HepG2 (cell line): ENCODE results near the gene TOP2B. TPM values are rescaled to one million over a fixed set of nuclear protein-coding genes. Genes with fewer than 3 reads are reported as not detected.

Experiments
- ATAC-seq: fragments of 200-7000 bp; cut with Tn5 transposase; 3 replicates; pipeline ENCODE4 v1.9.1; 2020; ENCODE audit warnings: mild to moderate bottlenecking, moderate library complexity
- BruUV-seq: library from RNA; stranded (reverse); fragments of 400-500 nt; replicated peaks from 2 replicates; lab custom pipeline; 2021; lab: Mats Ljungman, UMichigan
- CTCF ChIA-PET: fragments of 300-600 bp; formaldehyde crosslinking; extraction: SDS; loops from one replicate; lab custom pipeline; 2021; ENCODE audit warnings: low total read pairs, inconsistent platforms, low intra/inter-chr PET ratio; lab: Yijun Ruan, JAX
- POLR2A ChIA-PET: fragments of 350-600 bp; sonication (Branson Sonifier 250); formaldehyde crosslinking; loops from one replicate; lab custom pipeline; 2020; ENCODE audit warnings: antibody characterized with exemption, inconsistent platforms; lab: Yijun Ruan, JAX
- DNase-seq: peaks from one replicate; pipeline ENCODE4 v3.0.0-alpha.2; 2015; ENCODE audit warnings: low spot score
- FAIRE-seq: peaks from 3 replicates; lab custom pipeline; 2011; peaks lifted over from hg19 to GRCh38; lab: Jason Lieb, UNC
- H2AFZ ChIP-seq: one replicate; pipeline ENCODE4 v1.6.1; 2011; ENCODE audit warnings: low read length, inconsistent platforms
- H3K27ac ChIP-seq: fragments of 300-600 bp; 3 replicates; pipeline ENCODE4 v1.8.0; 2011; ENCODE audit warnings: mixed run types, mild to moderate bottlenecking, mixed read lengths, low read length, inconsistent platforms; ENCODE audit not compliant: insufficient read depth; ENCODE audit errors: extremely low read length
- H3K27me3 ChIP-seq, 2 experiments: fragments of 200-600 bp in 1 of 2; 2 replicates in 1 of 2; 3 replicates in 1 of 2; pipeline versions ENCODE4 v1.6.0 to v1.8.0; 2011; ENCODE audit warnings: low read length in 2 of 2, mild to moderate bottlenecking in 2 of 2, moderate library complexity in 2 of 2, inconsistent platforms in 1 of 2; ENCODE audit not compliant: insufficient read depth in 2 of 2, control insufficient read depth in 1 of 2
- H3K36me3 ChIP-seq, 2 experiments: fragments of 200-600 bp in 1 of 2; replicated peaks in 1 of 2; 2 replicates in 1 of 2; 3 replicates in 1 of 2; pipeline versions ENCODE4 v1.5.1 to v1.8.0; 2011; ENCODE audit warnings: low read length in 2 of 2, inconsistent platforms in 1 of 2; ENCODE audit not compliant: insufficient read depth in 2 of 2, control insufficient read depth in 1 of 2
- H3K4me1 ChIP-seq: 2 replicates; pipeline ENCODE4 v1.5.1; 2012; ENCODE audit warnings: low read length, inconsistent platforms; ENCODE audit not compliant: insufficient read depth
- H3K4me2 ChIP-seq: 2 replicates; pipeline ENCODE4 v1.6.0; 2011; ENCODE audit warnings: low read depth, low read length, inconsistent platforms
- H3K4me3 ChIP-seq, 3 experiments: fragments of 200-600 bp in 1 of 3; sonication (generic), shearing (Covaris generic) in 1 of 3; replicated peaks in 1 of 3; 2 replicates each; pipeline ENCODE4 v1.5.1; 2011 to 2016; ENCODE audit warnings: low read length in 3 of 3, inconsistent platforms in 2 of 3, low read depth in 2 of 3, mild to moderate bottlenecking in 2 of 3, control low read depth in 1 of 3, mixed read lengths in 1 of 3; ENCODE audit not compliant: insufficient read depth in 1 of 3
- H3K79me2 ChIP-seq: one replicate; pipeline ENCODE4 v1.6.1; 2011; ENCODE audit warnings: low read length, inconsistent platforms; ENCODE audit not compliant: insufficient read depth
- H3K9ac ChIP-seq: 2 replicates; pipeline ENCODE4 v1.6.0; 2011; ENCODE audit warnings: mild to moderate bottlenecking, low read depth, low read length, inconsistent platforms; ENCODE audit not compliant: insufficient read depth
- H3K9me3 ChIP-seq: 2 replicates; pipeline ENCODE4 v1.5.1; 2012; ENCODE audit warnings: mild to moderate bottlenecking, low read length
- H4K20me1 ChIP-seq: 2 replicates; pipeline ENCODE4 v1.6.0; 2011; ENCODE audit warnings: inconsistent platforms, mild to moderate bottlenecking, low read length, moderate library complexity; ENCODE audit not compliant: insufficient read depth
- AFF4 ChIP-seq: sonication (generic); formaldehyde crosslinking; IDR thresholded peaks from 2 replicates; pipeline ENCODE4 v1.4.0; 2020; ENCODE audit warnings: missing genetic modification reagents
- FLYWCH1 ChIP-seq: sonication (generic); formaldehyde crosslinking; IDR thresholded peaks from 2 replicates; pipeline ENCODE4 v1.8.1; 2023; ENCODE audit warnings: mild to moderate bottlenecking, missing genetic modification reagents
- HOXD1 ChIP-seq: sonication (generic); formaldehyde crosslinking; IDR thresholded peaks from 2 replicates; pipeline ENCODE4 v1.5.0; 2020; ENCODE audit warnings: missing genetic modification reagents
- SPEN ChIP-seq: sonication (generic); formaldehyde crosslinking; IDR thresholded peaks from 2 replicates; pipeline ENCODE4 v1.5.1; 2020; ENCODE audit warnings: low read depth, mild to moderate bottlenecking, missing genetic modification reagents
- TCF7L2 ChIP-seq: IDR thresholded peaks from 2 replicates; pipeline ENCODE4 v1.6.1; 2011; ENCODE audit warnings: mild to moderate bottlenecking, low read depth, low read length, moderate library complexity
- U2AF1 ChIP-seq: fragments of 200-400 bp; formaldehyde crosslinking; optimal IDR thresholded peaks from 2 replicates; pipeline ENCODE3; 2017; ENCODE audit warnings: mild to moderate bottlenecking, low read depth, low read length
- XRCC5 ChIP-seq: fragments of 200-400 bp; formaldehyde crosslinking; optimal IDR thresholded peaks from 2 replicates; pipeline ENCODE3; 2017; ENCODE audit warnings: mild to moderate bottlenecking, low read length
- ZNF572 ChIP-seq: sonication (generic); formaldehyde crosslinking; IDR thresholded peaks from 2 replicates; pipeline ENCODE4 v1.5.1; 2020; ENCODE audit warnings: mild to moderate bottlenecking, missing genetic modification reagents
- WGBS: methylation state at CpG from one replicate; pipeline ENCODE4 v1.1.6; 2017; ENCODE audit warnings: low lambda C conversion rate; 5-methylcytosine and 5-hydroxymethylcytosine counted together
- in situ Hi-C: cut with HindIII; loops from 2 replicates; pipeline ENCODE4 v1.10.0; 2017; ENCODE audit warnings: low pct_unique_long_range_greater_than_20kb; ENCODE audit not compliant: extremely low pct_ligation_motif_present
- intact Hi-C: fragments of 100-400 bp; cut with micrococcal nuclease; formaldehyde crosslinking; loops from one replicate; pipeline ENCODE4 v1.10.0; 2022; ENCODE audit not compliant: unreplicated experiment
- polyA plus RNA-seq, 8 experiments: library from polyadenylated mRNA; depleted of rRNA in 3 of 8; stranded (reverse) in 7 of 8; unstranded in 1 of 8; fragments of >200 nt; fragmentation: Illumina TruSeq in 4 of 8; extraction: Trizol in 4 of 8; gene quantifications; 2 replicates each; pipeline versions ENCODE4 v1.2.1 to v1.2.3, GENCODE V29; 2011 to 2016; ENCODE audit warnings: low read depth in 4 of 8, missing spikeins in 1 of 8, mixed read lengths in 1 of 8; ENCODE audit not compliant: insufficient read depth in 1 of 8
- total RNA-seq, 5 experiments: library from RNA; depleted of rRNA; stranded (reverse); fragments of >200 nt; fragmentation: Illumina TruSeq; extraction: Trizol; gene quantifications; 2 replicates each; pipeline ENCODE4 v1.2.3, GENCODE V29; 2016; ENCODE audit warnings: low read depth in 1 of 5
- TF ChIP-seq, protein P1 (sequence below): sonication (generic); formaldehyde crosslinking; IDR thresholded peaks from 2 replicates; pipeline ENCODE4 v1.9.0; 2022; ENCODE audit warnings: low read depth, missing genetic modification reagents

TOP2B gene
- total and polyA plus RNA-seq, 2 of the 13 experiments (the other 11 are each of a cell fraction or from before 2014, with no cell fraction given), result 27.6 to 88.1 TPM

DNA sequence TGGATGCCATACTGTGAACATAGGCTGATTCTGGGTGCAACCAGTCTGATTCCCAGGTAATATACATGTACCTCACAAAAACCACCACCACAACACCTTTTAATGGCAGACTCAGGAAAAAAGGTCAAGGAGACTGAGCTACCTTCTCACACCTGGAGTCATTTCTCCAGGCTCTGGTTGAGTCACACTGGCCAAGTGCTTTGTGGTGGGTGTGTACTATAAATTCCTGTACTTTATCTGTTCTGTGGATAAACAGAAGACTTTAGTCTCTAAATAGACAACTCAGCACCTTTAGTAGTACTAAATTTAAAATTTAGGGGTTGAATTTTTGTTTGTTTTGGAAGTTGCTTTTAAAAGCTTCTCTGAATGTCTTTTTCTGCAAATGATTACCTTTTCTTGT is 46.7 kb downstream of the TOP2B start (continued):
- TF ChIP-seq AFF4 (CRISPR knock-in tag) (no peak), HOXD1 (CRISPR knock-in tag) (no peak), ZNF572 (CRISPR knock-in tag) (no peak), XRCC5 (no peak), SPEN (CRISPR knock-in tag) (no peak), TCF7L2 (no peak), FLYWCH1 (CRISPR knock-in tag) (no peak)
- TF ChIP-seq, protein P1, sequence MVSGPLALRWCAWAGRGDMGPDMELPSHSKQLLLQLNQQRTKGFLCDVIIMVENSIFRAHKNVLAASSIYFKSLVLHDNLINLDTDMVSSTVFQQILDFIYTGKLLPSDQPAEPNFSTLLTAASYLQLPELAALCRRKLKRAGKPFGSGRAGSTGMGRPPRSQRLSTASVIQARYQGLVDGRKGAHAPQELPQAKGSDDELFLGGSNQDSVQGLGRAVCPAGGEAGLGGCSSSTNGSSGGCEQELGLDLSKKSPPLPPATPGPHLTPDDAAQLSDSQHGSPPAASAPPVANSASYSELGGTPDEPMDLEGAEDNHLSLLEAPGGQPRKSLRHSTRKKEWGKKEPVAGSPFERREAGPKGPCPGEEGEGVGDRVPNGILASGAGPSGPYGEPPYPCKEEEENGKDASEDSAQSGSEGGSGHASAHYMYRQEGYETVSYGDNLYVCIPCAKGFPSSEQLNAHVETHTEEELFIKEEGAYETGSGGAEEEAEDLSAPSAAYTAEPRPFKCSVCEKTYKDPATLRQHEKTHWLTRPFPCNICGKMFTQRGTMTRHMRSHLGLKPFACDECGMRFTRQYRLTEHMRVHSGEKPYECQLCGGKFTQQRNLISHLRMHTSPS (CRISPR knock-in tag), result no peak

DNA sequence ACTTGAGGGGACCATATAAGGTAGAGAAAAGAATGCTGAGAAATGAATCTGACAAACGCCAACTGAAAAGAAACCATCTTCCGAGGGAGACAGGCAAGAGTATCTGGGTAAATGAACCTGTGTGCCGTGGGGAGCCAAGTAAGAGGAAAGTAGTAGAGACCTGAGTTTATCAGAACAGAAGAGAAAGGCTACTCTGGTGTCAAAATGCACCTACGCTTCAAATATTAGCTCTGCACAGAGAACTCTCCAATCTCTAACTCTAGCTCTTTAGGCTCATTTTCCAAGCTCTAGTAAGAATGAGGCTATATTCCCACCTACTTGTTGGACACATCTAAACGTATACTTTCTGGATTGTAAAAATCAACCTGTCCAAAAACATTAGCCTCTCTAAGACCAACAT is 53.5 kb downstream of the TOP2B start:
- Histone ChIP-seq H3K27ac (no peak overlapping the region), H3K4me1 (no peaks in the 10 kb centered on the region), H3K79me2 (no peaks in the 10 kb centered on the region), H3K4me2 (no peak overlapping the region), H3K4me3 (no peak overlapping the region), H3K36me3 (peaks cover 3 to 53% of the 10 kb centered on the region in 2 experiments; a peak in 3 of 5 replicates), H2AFZ (no peak overlapping the region), H3K27me3 (no peaks in the 10 kb centered on the region), H3K9ac (no peak overlapping the region), H3K9me3 (no peaks in the 10 kb centered on the region), H4K20me1 (no peaks in the 10 kb centered on the region)
- FAIRE-seq (no peak), DNase-seq (no peak), ATAC-seq (no peak)
- ChIA-PET CTCF (no interaction called here), POLR2A (no interaction called here)
- BruUV-seq, result no TSS peak
- WGBS, result 95% methylated on average over 5 of the region's 5 CpGs
- no peak for TF ChIP-seq U2AF1
- intact Hi-C loops (no loop called here), in situ Hi-C loops (no loop called here)
